Suprapubic skin (tissue), 4 donors: Measurements from ENCODE around the gene PPP2R2B. TPM values are rescaled to one million over a fixed set of nuclear protein-coding genes. Genes with fewer than 3 reads are reported as not detected.

Experiments used
- DNase-seq, 2 donors: peaks; one replicate each; pipeline ENCODE4 v3.0.0-alpha.2; 2019; ENCODE audit warnings: low spot score in 2 of 2
- H3K27ac ChIP-seq: fragments of 200-600 bp; sonication (generic); one replicate; pipeline ENCODE4 v1.5.1; 2019
- H3K27me3 ChIP-seq: fragments of 200-600 bp; sonication (generic); one replicate; pipeline ENCODE4 v1.5.1; 2019
- H3K36me3 ChIP-seq: fragments of 200-600 bp; sonication (generic); one replicate; pipeline ENCODE4 v1.5.1; 2019
- H3K4me1 ChIP-seq: fragments of 200-600 bp; sonication (generic); one replicate; pipeline ENCODE4 v1.5.1; 2019
- H3K4me3 ChIP-seq: fragments of 200-600 bp; sonication (generic); one replicate; pipeline ENCODE4 v1.5.1; 2019; ENCODE audit warnings: mild to moderate bottlenecking
- H3K9me3 ChIP-seq: fragments of 200-600 bp; sonication (generic); one replicate; pipeline ENCODE4 v1.5.1; 2019
- EP300 ChIP-seq: sonication (generic); formaldehyde crosslinking; IDR thresholded peaks from one replicate; pipeline ENCODE4 v1.6.1; 2017; ENCODE audit warnings: antibody characterized with exemption
- POLR2A ChIP-seq, 2 donors: fragments of 450-650 bp; IDR thresholded peaks; one replicate each; pipeline ENCODE4 v1.6.1; 2017; ENCODE audit warnings: antibody characterized with exemption in 2 of 2, mild to moderate bottlenecking in 2 of 2, moderate library complexity in 2 of 2
- POLR2AphosphoS5 ChIP-seq, 3 donors: sonication (generic); formaldehyde crosslinking; IDR thresholded peaks; one replicate each; pipeline ENCODE4 v1.6.1; 2017; ENCODE audit warnings: antibody characterized with exemption in 3 of 3
- WGBS: methylation state at CpG from one replicate; pipeline ENCODE4 v1.1.5; 2018; 5-methylcytosine and 5-hydroxymethylcytosine counted together
- total RNA-seq, 4 donors: library from RNA; depleted of rRNA; stranded (reverse); fragments of >200 nt; gene quantifications; one replicate each; pipeline ENCODE4 v1.1.0, GENCODE V29; 2016
- TF ChIP-seq, protein P1 (sequence below), 2 donors: fragments of 200-600 bp in 1 of 2; fragments of 450-650 bp in 1 of 2; sonication (generic) in 1 of 2; IDR thresholded peaks; one replicate each; pipeline ENCODE4 v1.5.1; 2016 to 2019; ENCODE audit warnings: antibody characterized with exemption in 2 of 2, mild to moderate bottlenecking in 1 of 2, moderate library complexity in 1 of 2

PPP2R2B gene
- total RNA-seq, 4 donors from 2014 or later, result 1.2 to 6.4 (median 3.8) TPM

DNA sequence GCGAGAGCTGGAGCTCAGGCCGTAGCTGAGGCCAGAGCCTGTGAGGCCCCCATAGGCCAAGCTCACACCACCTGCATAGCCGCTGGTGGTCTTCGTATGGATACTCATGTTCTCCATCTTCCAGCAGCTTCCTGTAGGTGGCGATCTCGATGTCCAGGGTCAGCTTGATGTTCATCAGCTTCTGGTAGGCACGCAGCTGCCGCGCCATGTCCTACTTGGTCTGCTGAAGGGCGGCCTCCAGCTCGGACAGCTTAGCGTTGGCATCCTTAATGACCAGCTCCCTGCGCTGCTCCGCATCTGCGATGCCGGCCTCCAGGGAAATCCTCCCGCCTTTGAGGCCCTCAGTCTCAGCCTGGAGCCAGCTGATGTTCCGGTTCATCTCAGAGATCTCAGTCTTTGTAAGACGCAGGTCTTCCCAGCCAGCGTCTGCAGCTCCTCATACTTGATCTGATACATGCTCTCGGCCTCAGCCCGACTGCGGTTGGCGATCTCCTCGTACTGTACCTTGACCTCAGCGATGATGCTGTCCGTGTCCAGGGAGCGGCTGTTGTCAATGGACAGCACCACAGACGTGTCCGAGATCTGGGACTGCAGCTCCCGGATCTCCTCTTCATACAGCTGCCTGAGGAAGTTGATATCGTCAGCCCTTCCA lies 172.1 kb downstream of the PPP2R2B start:
- H3K27me3 ChIP-seq, result no peaks in the 10 kb centered on the region
- H3K36me3 ChIP-seq, result no peaks in the 10 kb centered on the region
- TF ChIP-seq POLR2AphosphoS5 (IDR thresholded peaks at IDR 0.05) (no peak), POLR2A (IDR thresholded peaks at IDR 0.05) (no peak), EP300 (no peak)
- TF ChIP-seq, protein P1, sequence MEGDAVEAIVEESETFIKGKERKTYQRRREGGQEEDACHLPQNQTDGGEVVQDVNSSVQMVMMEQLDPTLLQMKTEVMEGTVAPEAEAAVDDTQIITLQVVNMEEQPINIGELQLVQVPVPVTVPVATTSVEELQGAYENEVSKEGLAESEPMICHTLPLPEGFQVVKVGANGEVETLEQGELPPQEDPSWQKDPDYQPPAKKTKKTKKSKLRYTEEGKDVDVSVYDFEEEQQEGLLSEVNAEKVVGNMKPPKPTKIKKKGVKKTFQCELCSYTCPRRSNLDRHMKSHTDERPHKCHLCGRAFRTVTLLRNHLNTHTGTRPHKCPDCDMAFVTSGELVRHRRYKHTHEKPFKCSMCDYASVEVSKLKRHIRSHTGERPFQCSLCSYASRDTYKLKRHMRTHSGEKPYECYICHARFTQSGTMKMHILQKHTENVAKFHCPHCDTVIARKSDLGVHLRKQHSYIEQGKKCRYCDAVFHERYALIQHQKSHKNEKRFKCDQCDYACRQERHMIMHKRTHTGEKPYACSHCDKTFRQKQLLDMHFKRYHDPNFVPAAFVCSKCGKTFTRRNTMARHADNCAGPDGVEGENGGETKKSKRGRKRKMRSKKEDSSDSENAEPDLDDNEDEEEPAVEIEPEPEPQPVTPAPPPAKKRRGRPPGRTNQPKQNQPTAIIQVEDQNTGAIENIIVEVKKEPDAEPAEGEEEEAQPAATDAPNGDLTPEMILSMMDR (IDR thresholded peaks at IDR 0.05), result no peak
- WGBS, result 93% methylated on average over 24 of the region's 32 CpGs
- H3K4me3 ChIP-seq, result no peak overlapping the region
- no peak overlapping the region for H3K27ac ChIP-seq
- H3K9me3 ChIP-seq, result no peaks in the 10 kb centered on the region
- DNase-seq, result no peak
- H3K4me1 ChIP-seq, result peaks cover 9% of the 10 kb centered on the region

DNA sequence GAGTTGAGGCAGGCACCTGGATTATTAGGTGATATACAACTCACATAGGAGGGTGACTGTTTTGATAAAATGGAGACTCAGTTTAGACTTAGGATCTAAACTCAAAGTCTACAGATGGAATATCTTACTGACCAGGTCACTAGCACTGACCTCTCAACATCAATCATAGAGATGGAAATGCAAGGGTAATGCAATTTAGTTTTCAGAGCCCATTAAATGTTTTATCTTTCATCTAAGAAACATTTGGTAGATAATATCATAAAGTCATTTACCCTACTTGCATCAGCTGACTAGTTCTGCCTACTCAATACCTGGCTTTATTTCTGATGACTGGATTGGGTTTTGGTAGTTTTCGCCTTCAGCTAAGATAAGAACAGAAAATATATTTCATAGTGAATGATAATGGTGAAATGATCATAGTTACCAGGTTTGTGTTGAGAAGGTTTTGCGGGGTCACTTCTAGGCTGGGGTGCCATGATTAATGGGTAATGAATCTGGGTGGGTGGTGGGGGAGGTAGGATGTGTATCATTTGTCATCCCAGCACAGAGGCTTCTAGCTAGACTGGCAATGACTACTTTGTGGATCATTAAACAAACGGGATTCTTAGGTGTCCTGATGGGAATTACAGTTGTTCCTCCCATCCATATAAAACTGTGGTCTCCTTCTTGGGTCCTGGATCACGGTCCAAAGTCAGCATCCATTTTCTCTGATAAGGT lies 173.4 kb downstream of the PPP2R2B start:
- no peak overlapping the region for H3K4me3 ChIP-seq
- H3K27ac ChIP-seq, result no peak overlapping the region
- DNase-seq, result no peak
- TF ChIP-seq EP300 (no peak), POLR2A (IDR thresholded peaks at IDR 0.05) (no peak), POLR2AphosphoS5 (IDR thresholded peaks at IDR 0.05) (no peak)
- TF ChIP-seq, protein P1 (IDR thresholded peaks at IDR 0.05), result no peak
- no peaks in the 10 kb centered on the region for H3K27me3 ChIP-seq
- H3K9me3 ChIP-seq, result no peaks in the 10 kb centered on the region
- peaks cover 11% of the 10 kb centered on the region for H3K4me1 ChIP-seq
- WGBS, result 71% methylated on average over 4 of the region's 4 CpGs
- H3K36me3 ChIP-seq, result no peaks in the 10 kb centered on the region

DNA sequence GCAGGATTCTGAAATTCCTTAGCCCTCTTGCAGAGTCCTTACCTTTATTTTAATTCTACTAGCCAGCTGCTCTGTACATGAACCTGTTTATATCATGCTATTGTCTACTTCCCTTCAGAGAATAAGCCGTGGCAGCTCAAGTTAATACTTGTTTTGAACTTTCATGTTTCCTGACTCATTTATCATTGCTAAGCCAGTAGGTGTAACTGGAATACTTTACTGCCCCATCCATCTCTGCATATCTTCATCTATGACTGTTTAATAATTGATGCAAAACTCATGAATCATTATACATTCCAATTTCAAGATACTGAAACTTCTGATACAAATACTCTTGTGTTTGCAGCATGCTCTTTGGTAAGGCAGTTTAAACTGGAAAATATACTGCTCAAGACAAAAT lies 174.7 kb downstream of the PPP2R2B start:
- Histone ChIP-seq H3K36me3 (no peaks in the 10 kb centered on the region), H3K4me3 (no peak overlapping the region), H3K27ac (peak overlapping the region; percentile 50), H3K9me3 (no peaks in the 10 kb centered on the region), H3K27me3 (no peaks in the 10 kb centered on the region), H3K4me1 (peaks cover 15% of the 10 kb centered on the region)
- no peak for DNase-seq
- no peak for TF ChIP-seq POLR2AphosphoS5 (IDR thresholded peaks at IDR 0.05)
- TF ChIP-seq EP300, result no peak
- TF ChIP-seq POLR2A (IDR thresholded peaks at IDR 0.05), result no peak
- TF ChIP-seq, protein P1 (IDR thresholded peaks at IDR 0.05), result no peak
- 16% methylated on average over 1 of the region's 1 CpG for WGBS

DNA sequence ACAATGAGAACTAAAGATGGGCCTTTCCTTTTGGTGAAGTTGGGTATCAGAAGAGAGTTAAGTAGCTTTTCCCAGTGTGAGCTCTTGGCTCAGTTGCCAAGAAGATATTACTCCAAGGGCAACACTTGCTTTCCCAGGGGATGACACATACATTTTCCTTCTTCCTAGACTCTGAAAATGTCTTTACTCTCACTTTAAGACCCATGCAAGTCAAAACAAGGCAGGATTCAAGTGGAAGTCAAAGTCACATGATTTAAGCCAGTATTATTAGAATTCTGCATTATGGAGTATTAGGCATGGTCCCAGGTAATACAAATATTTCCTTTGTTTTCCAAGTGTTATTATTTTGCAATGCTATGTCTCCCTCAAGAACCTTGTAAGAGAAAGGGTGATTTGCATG lies 175.1 kb downstream of the PPP2R2B start:
- Histone ChIP-seq H3K27ac (peak overlapping the region; percentile 50), H3K4me3 (no peak overlapping the region), H3K27me3 (no peaks in the 10 kb centered on the region), H3K9me3 (no peaks in the 10 kb centered on the region), H3K4me1 (peaks cover 15% of the 10 kb centered on the region), H3K36me3 (no peaks in the 10 kb centered on the region)
- TF ChIP-seq POLR2A (IDR thresholded peaks at IDR 0.05) (no peak), EP300 (no peak), POLR2AphosphoS5 (IDR thresholded peaks at IDR 0.05) (no peak)
- TF ChIP-seq, protein P1 (IDR thresholded peaks at IDR 0.05), result no peak
- no peak for DNase-seq

DNA sequence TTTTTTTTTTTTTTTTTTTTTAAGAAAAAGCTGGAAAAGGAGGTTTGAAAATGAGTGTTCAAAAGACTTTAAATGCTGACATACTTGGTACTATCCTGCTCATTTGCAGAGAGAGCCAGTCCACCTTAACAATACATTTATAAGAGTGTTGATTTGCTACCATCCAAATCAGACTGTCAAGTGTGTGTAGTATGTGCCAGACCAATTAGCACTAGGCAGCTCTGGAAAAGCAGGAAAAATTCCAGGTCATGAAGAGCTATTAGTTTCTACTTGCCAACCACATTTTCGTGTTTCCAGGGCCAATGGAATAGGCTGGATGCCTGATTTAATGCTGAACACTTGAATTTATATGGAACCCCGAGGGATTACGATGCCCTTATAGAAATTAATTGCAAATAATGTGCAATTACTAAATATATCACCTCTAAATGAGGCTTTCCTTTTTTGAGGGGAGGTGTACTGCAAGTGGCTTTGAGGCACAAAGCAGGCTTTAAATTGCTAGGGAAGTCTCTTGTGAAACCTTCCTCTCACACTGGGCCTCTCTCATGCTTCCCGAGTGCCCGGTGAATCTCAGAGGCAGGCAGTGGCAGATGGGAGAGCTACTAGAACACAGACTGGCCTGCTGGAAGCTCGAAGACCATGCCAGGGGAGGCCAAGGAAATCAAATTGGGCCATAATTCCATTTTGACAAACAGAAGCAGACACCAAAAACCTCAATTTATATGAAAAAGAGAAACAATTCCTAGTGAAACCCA lies 178.7 kb downstream of the PPP2R2B start:
- no peak for DNase-seq
- H3K4me1 ChIP-seq, result peaks cover 15% of the 10 kb centered on the region
- no peaks in the 10 kb centered on the region for H3K27me3 ChIP-seq
- no peak overlapping the region for H3K4me3 ChIP-seq
- no peak for TF ChIP-seq POLR2A (IDR thresholded peaks at IDR 0.05)
- TF ChIP-seq EP300, result no peak
- TF ChIP-seq, protein P1 (IDR thresholded peaks at IDR 0.05), result no peak
- no peak for TF ChIP-seq POLR2AphosphoS5 (IDR thresholded peaks at IDR 0.05)
- WGBS, result 37% methylated on average over 6 of the region's 6 CpGs
- no peak overlapping the region for H3K27ac ChIP-seq
- H3K9me3 ChIP-seq, result no peaks in the 10 kb centered on the region
- no peaks in the 10 kb centered on the region for H3K36me3 ChIP-seq
